CD4-positive, alpha-beta T cell treated with Interleukin-12 subunit alpha and Interleukin-12 subunit beta, for 1 hour (primary cell): ENCODE measurements around the gene UQCR11.
"Not testable (repeated sequence)": the region's sequence is repeated elsewhere in the genome, so short reads cannot be mapped to it uniquely, and the experiment has no call there.

Source experiments
- DNase-seq: peaks from one replicate; pipeline ENCODE4 v3.0.0-alpha.2; 2020

UQCR11 gene

DNA sequence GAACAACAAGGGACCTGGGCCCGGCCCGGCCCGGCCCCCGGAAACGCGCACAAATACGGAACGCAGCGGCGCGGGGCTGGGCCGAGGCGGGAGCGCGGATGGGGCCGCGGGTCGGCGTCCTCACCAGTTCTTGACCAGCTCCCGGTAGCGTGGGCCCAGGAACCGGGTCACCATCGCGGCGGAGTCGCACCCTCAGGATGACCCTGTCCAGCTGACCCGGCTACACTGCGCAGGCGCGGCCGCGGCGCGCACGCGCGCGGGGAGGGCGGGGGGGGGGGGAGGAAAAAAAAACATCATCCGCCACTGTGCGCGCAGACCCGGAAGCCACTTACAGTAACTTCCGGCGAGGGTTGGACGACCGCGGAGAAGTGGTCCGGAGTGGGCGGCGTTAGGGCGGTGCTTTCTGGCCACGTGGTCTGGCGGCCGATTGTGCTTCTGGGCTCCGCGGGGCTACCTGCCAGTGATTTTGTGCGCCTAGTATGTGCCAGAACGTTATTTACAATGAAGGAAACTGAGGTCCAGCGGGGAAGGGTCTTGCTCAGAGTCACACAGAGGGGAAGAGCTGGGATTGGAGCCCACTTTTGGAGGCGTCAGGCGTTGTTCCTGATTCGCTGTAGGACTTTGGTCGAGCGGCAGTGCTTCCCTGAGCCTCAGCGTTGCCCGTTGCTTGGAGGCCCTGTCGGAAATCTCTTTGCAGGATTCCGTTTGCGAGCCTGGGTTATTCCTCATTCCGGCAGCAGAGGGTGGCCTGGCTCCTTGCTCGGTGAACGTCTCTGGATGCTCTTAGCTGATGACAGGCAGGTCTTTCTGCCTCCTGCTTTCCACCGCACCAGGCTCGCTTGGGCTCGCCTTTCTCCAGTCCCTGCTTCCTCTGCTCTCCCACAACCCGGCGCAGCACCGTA is at the start of gene UQCR11:
UQCR11 (minus strand) TSS at position 227 of the 902 bp plus-strand sequence; CDS start at position 174, 53 bp downstream.
- DNase-seq: peak; percentile 93

- DNase-seq: no peak
These were observed 49.0 kb upstream of the UQCR11 start for GRCh38 chr19:1654178-1654792.

DNA sequence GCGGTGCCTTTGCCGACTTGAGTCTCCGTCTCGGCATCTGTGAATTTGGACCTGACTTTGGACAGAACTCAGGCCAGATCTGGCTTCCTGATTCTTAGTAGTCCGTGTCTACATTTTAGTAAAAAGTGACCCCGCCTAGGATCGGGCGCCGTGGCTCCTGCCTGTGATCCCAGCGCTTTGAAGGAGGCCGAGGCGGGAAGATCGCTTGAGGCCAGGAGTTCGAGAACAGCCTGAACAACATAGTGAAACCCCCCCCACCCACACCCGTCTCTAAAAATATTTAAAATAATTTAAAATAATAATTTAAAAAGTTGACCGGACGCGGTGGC is 48.0 kb upstream of the UQCR11 start:
- DNase-seq: no peak

GRCh38 chr19:1652471-1653299 is 47.4 kb upstream of the UQCR11 start, which contains the start of gene TCF3:
TCF3 (minus strand) TSS chr19:1652615; CDS start chr19:1650248, 2,367 bp downstream.
- DNase-seq: peak; percentile 100

DNA sequence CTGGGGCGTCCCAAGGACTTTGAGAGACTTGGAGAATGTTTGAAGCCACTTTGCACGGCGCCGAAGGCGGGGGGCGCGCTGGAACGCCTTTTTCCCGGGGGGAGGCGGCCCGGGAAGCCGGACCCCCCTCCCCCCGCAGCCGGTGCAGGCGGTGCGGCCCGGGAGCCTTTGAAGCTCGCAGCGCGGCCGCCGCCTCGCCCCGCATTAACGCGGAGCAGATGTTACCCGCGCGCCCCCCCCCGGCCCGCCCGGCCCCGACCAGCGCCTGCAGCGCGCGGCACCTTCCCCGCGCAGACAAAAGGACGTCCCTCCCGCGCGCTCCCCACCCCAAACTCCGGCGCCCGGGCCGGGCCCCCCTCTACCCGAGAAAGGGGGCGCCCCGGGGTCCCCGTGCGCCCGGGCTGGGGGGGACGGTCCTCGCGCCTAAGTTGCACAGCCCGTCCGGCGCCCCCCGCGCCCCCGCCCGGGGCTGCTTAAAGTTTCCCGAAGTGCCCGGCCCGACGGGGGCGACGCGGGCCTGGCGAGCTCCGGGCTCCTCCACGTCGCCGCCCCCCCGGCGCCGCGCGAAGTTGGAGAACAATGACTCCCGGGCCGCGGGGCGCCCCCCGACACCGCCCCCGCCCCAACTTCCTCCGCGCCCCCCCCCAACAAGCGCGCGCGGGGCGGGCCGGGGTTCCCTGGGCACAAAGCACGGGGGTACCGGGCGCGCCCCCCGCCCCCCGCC is 46.5 kb upstream of the UQCR11 start:
- DNase-seq: peak; percentile 44

GRCh38 chr19:1650650-1651567 is 45.6 kb upstream of the UQCR11 start:
- peak; percentile 85 for DNase-seq

- no peak for DNase-seq
These were observed 44.7 kb upstream of the UQCR11 start for GRCh38 chr19:1649706-1650649.

DNA sequence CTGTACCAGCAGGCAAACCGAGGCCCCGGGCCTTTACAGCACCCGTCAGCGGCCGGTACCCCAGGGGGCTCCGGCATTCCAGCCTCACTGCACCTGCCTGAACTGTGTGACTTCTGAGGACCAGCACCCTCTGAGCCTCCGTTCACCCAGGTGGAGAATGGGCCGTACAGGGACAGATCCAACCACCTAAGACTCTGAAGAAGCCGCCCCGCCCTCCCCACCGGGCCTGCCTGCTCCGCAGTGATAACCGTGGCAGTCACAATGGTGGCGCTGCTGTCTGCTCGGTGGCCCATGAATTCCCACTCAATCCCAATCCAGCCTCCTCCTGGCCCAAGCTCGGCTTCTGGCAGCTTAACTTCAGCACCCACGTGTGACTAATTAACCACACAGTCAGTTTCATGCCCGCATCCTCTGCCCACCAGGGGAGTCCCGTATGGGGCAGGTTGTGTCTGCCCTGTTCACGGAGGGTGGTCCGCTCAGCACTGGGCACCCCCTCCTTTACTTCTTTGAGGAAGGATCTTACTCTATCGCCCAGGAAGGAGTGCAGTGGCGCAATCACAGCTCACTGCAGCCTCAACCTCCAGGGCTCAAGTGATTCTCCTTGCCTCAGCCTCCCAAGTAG is 43.8 kb upstream of the UQCR11 start:
- no peak for DNase-seq

DNA sequence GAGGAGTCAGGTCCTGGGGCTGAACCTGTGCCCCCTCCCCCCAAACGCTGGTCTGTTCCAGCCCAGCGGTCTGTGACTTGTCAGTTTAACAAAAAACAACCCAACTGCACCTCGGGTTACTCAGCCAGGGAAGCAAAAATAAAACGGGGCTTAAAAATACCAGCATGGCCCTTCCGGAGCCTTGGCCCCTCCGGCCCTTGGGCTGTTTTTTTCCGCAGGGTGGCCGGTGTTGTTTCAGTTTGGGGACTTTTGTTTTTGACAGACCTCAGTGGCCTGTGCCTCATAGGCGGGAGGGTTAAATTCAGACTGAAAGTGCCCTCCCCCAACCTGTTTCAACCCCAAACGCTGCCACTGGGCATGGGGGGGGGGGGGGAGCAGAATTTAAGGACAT is 43.2 kb upstream of the UQCR11 start:
- no peak for DNase-seq

DNA sequence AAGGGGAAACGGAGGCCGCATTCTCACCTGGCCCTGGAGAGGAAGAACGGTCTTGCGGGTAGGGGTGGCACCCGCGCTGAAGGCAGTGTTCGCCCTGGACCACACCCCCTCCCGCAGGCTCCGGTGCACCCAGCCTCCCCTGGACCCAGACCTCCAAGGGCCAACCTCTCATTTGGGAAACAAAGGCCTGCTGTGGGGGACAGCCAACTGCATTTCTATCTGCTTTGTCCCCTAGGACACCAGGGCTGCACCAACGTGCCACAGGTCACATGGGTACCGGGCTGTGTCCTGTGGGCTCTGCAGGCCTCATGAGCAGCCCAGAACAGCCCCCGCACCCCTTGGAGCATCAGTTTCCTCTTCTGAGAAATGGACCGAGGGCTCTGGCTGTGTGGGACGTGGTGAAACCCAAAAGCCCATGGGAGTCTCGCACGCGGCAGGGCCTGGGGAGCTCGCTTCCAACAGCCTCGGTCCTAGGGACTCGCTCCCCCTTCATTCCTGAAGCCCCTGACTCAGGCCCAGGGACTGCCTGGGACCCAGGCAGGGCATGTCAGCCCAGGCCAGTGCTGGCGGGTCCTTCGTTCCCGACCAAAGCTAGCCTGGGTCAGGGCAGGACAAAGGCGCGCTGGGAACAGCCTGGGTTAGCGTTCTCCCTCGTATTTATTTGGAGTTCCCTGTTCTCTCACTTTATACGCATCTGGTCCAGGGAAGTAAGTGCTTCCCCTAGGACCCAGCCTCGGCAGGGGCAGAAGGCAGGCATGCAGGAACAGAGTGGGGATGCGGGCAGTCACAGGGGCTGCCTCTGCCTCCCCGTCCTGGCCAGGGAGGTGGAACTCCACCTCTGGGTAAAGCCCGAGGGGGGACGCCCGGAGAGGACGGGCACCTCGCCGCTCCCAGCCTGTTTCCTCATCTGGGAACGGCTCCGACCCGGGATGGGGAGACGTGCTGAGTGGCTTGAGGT is 42.5 kb upstream of the UQCR11 start:
- DNase-seq: no peak

GRCh38 chr19:1646659-1647453 is 41.6 kb upstream of the UQCR11 start:
- no peak for DNase-seq

- no peak for DNase-seq
These were observed 40.9 kb upstream of the UQCR11 start for GRCh38 chr19:1646149-1646548.

GRCh38 chr19:1645299-1645698 is 40.0 kb upstream of the UQCR11 start:
- DNase-seq: no peak

GRCh38 chr19:1644070-1644469 is 38.8 kb upstream of the UQCR11 start:
- no peak for DNase-seq

DNA sequence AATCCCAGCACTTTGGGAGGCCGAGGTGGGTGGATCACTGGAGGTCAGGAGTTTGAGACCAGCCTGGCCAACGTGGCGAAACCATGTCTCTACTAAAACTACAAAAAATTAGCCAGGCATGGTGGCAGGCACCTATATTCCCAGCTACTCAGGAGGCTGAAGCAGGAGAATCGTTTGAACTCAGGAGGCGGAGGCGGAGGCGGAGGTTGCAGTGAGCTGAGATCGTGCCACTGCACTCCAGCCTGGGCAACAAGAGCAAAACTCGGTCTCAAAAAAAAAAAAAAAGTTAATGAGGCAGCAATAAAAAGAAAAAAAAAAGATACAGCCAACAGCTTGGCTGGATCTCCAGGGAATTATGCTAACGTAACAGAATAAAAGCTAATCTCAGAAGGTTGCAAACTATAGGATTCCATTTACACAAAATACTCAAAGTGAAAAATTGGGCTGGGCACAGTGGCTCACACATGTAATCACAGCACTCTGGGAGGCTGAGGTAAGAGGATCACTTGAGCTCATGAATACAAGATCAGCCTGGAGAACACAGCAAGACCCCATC is 35.7 kb upstream of the UQCR11 start:
- DNase-seq: not testable (repeated sequence)

- DNase-seq: no peak
These were observed 31.3 kb upstream of the UQCR11 start for GRCh38 chr19:1636325-1637236.

- DNase-seq: no peak
These were observed 29.6 kb upstream of the UQCR11 start for GRCh38 chr19:1634938-1635243.
